IMR-90 (cell line): ENCODE results near the gene MTA1.

Source experiments
- MAZ ChIP-seq: IDR thresholded peaks from 2 replicates; pipeline ENCODE4 v1.6.1; 2012; ENCODE audit warnings: low read depth, mild to moderate bottlenecking, low read length, improper control_type of control experiment, moderate library complexity, borderline replicate concordance
- MXI1 ChIP-seq: IDR thresholded peaks from 2 replicates; pipeline ENCODE4 v1.6.1; 2012; ENCODE audit warnings: low read depth, mild to moderate bottlenecking, low read length, moderate library complexity, borderline replicate concordance
- POLR2A ChIP-seq: IDR thresholded peaks from 2 replicates; pipeline ENCODE4 v1.6.1; 2012; ENCODE audit warnings: mild to moderate bottlenecking, low read depth, low read length
- RCOR1 ChIP-seq: IDR thresholded peaks from 2 replicates; pipeline ENCODE4 v1.6.1; 2012; ENCODE audit warnings: mild to moderate bottlenecking, low read length, improper control_type of control experiment; ENCODE audit not compliant: insufficient replicate concordance
- SMC3 ChIP-seq: fragments of 150-350 bp; IDR thresholded peaks from 2 replicates; pipeline ENCODE4 v1.6.1; 2016; ENCODE audit warnings: low read depth, mild to moderate bottlenecking, antibody characterized with exemption, low read length, moderate library complexity
- TF ChIP-seq, protein P1 (sequence below): conservative IDR thresholded peaks from 2 replicates; pipeline ENCODE4 v1.5.1; 2012; ENCODE audit warnings: mild to moderate bottlenecking, low read depth, low read length, improper control_type of control experiment
- TF ChIP-seq, protein P2 (sequence below): fragments of 150-350 bp; IDR thresholded peaks from 2 replicates; pipeline ENCODE4 v1.6.1; 2016; ENCODE audit warnings: low read depth, mild to moderate bottlenecking, low read length, moderate library complexity, borderline replicate concordance

DNA sequence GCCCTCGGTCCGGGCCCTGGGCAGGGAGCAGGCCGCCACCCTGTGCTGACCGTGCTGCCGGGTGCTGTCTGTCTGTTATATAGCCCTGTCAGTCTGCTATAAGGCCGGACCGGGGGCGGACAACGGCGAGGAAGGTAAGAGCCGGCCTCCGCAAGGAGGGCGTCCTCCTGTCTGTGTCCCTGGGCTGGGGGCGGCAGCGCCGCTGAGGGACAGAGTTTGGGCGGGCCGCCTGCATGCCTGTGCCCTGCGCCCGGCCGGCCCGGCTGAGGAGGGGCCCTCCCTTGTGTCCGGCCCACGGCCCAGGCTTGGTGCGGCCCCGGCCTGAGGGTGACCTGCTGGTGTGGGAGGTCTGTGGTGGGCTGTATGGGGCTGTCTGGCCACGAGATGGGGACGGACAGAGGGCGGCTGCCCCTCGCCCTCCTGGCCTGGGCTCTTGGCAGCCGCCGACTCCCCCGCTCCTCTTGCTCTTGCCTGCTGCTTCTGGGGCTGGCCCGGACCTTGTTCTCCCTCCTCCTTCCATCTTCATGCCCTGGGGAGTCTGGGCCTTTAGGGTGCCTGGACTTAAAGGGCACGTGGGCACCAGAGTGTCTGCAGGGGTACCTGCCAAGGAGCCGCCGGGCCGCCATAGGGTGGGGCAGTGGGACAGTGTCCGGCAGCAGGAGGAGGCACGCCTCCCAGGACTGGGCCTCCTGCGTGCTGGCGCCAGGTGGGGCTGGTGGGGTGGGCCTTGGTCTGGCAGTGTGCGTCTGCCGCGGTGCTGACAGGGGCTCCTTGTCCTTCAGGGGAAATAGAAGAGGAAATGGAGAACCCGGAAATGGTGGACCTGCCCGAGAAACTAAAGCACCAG lies 29.9 kb downstream of the MTA1 start:
- TF ChIP-seq, protein P1, sequence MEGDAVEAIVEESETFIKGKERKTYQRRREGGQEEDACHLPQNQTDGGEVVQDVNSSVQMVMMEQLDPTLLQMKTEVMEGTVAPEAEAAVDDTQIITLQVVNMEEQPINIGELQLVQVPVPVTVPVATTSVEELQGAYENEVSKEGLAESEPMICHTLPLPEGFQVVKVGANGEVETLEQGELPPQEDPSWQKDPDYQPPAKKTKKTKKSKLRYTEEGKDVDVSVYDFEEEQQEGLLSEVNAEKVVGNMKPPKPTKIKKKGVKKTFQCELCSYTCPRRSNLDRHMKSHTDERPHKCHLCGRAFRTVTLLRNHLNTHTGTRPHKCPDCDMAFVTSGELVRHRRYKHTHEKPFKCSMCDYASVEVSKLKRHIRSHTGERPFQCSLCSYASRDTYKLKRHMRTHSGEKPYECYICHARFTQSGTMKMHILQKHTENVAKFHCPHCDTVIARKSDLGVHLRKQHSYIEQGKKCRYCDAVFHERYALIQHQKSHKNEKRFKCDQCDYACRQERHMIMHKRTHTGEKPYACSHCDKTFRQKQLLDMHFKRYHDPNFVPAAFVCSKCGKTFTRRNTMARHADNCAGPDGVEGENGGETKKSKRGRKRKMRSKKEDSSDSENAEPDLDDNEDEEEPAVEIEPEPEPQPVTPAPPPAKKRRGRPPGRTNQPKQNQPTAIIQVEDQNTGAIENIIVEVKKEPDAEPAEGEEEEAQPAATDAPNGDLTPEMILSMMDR: no peak
- TF ChIP-seq SMC3 (no peak), RCOR1 (no peak), POLR2A (no peak), MXI1 (no peak), MAZ (no peak)
- TF ChIP-seq, protein P2, sequence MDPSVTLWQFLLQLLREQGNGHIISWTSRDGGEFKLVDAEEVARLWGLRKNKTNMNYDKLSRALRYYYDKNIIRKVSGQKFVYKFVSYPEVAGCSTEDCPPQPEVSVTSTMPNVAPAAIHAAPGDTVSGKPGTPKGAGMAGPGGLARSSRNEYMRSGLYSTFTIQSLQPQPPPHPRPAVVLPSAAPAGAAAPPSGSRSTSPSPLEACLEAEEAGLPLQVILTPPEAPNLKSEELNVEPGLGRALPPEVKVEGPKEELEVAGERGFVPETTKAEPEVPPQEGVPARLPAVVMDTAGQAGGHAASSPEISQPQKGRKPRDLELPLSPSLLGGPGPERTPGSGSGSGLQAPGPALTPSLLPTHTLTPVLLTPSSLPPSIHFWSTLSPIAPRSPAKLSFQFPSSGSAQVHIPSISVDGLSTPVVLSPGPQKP: no peak
